HG03354 (cell line): ENCODE results near the gene SF3A1.

Experiments
- ATAC-seq: cut with Tn5 transposase; IDR thresholded peaks from one replicate; pipeline ENCODE4 v1.9.1; 2021; ENCODE audit warnings: mild to moderate bottlenecking; ENCODE audit not compliant: unreplicated experiment, poor library complexity, severe bottlenecking

SF3A1 gene

DNA sequence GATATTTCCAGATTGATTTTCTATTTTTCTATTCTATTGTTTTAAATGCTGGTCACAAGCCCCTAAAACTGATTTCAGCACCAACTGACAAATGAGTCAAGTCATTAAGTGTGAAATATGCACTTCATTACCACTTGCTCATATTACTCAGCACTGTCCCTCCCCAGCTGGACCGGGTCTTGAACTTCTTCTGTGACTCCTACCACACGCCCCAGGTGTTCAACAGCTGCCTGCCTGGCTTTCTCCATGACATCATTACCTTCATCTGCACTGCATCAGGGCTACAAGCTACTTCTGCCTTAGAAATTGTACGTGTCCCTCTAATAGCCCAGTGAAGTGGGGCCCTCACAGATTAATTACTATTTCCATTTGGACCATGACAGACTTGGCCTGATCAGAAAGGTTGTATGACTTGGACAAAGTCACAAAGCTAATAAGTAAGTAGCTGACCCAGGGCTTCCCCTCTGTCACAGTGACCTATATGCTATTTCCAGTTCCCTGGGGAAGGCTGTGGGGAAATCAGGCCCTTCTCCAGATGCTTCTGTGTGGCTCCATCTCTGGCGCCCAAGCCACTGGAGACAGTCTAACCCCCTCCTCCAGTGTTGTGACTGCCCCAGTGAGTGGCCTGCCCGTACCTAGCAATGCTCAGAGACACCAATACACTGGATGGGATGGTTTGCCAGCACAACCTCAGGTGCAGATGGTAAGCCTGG, 48.0 kb downstream of the SF3A1 start:
- ATAC-seq, result peak; percentile 47

DNA sequence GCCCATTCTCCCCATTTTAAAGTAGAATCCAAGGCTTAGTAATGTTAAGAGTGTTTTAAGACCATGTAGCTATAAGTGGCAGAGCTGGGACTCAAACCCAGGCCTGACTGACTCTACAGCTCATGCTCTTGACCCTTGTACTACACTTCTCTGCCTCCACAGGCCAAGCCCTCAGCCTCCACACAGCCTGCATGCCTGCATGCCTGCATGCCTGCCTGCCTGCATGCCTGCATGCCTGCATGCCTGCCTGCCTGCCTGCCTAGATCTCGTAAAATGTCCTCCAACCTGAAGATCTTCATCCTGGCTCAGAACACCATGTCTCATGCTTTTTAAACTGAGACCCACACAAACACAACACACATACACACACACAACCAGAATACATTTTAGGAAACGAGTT, 48.6 kb downstream of the SF3A1 start:
- ATAC-seq, result no peak

GRCh38 chr22:30307041-30307574, 49.6 kb downstream of the SF3A1 start:
- ATAC-seq, result no peak

DNA sequence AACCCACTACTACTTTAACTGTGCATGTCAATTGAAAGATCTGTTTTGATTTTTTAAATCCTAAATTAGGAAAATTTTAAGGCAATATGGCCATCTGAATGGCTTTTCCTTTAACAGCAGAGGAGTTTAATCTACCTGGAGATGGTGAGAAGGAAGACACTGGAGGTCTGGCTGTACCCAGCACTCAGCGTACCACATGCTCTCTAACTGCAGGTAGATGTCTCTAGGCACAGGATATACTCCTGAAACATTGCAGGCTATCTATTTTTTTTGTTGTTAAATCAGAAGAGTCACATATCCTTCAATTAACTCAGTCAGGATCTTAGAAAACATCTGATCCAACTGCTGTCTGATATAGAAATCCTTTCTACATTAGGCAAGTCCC, 50.1 kb downstream of the SF3A1 start:
- no peak for ATAC-seq

DNA sequence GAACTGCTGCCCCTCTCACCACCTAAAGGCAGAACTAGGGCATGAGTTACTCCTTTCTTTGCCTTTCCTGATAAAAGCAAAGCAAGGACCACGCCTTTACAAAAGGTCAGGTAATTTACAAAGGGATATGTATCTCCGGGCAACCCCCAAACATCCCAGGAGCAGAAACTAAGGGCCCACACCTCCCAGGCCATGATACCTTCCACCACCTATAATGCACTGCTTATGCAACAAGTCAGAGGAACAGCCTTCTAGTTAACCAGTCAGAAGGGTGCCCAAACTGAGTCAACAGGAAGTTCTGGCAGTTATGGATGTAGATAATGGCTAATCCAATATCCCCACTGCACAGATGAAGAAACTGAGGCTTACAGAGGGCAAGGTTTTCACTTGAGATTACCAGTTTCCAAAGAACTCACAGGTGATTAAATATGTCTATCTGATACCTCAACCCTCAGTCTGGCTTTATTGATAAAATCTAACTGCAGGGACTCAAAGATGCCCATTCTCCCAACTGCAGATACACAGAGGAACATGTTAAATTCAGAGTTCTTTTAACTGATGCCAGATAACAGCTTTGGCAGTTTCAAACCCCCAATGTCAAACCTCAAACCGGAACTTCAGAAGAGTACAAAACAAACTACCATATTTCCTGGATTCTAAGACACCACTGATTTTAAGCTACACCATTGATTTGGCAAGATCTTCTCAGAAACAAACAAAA, 50.6 kb downstream of the SF3A1 start:
- no peak for ATAC-seq

GRCh38 chr22:30305519-30305905, 51.2 kb downstream of the SF3A1 start:
- peak; percentile 29 for ATAC-seq

GRCh38 chr22:30304495-30305244, 52.0 kb downstream of the SF3A1 start:
- no peak for ATAC-seq

DNA sequence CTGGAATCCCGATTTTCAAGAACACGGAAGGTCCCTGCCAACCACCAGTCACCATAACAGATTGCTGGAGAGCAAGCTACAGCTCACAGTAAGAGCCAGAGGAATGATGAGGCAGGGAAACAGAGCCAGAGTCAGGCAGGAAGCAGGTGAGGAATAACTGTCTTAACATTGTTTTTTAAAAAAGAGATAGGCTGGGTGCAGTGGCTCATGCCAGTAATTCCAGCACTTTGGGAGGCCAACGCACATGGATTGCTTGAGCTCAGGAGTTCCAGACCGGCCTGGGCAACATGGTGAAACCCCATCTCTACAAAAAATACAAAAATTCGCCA, 53.9 kb downstream of the SF3A1 start:
- no peak for ATAC-seq

- no peak for ATAC-seq
Measured at GRCh38 chr22:30301995-30302809, 54.5 kb downstream of the SF3A1 start.

DNA sequence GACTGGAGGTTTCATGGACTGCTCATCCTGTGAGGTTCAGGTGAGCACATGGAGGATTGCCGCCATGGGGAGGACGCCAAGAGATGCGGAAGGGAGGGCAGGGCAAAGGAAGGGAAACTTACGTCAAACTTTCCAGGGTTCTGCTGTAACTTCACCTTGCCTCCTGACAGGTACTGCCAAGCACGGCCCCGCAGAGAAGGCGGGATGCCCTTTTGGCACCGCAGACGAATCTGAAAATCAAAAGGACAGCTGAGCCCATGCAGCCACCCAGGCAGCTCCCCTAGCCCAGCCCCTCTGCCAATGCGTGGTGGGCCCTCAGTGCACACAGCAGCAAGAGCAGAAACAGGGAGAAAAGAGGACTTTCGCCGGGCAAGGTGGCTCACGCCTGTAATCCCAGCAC, 57.4 kb downstream of the SF3A1 start:
- ATAC-seq, result no peak

- no peak for ATAC-seq
Measured at GRCh38 chr22:30297991-30298701, 58.5 kb downstream of the SF3A1 start.

DNA sequence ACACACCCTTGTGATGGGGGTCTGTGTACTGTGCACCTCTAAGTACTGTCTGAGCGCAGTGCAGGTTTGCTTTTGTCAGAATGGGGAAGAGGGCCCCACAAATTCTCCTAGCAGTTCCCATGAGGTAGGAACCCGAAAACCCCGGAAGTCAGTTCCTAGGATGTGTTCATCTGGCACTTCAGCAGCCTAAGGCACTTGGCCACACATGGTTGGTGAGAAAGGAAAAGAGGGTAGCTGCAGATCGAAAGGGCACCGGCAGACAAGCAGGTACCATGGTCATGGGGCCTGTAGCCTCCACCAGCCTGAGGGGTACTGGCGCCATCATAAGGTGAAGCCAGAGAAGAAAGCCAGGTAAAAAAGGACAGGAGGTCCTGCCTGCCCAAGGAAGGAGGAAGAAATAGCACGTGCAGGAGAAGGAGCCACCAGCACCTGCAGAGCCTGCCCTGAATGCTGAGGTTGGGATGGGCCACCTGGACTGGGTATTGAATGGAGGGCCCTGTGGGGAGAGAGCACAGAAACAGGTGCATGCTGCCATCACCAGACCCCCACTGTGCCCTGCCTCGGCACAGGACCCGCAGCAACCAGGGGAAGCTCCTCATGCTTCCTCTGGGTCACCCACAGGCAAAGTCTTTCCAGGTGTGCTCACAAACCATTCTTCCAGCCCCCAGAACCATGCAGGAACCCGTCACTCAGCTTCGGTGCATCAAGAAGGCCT, 59.3 kb downstream of the SF3A1 start:
- no peak for ATAC-seq

DNA sequence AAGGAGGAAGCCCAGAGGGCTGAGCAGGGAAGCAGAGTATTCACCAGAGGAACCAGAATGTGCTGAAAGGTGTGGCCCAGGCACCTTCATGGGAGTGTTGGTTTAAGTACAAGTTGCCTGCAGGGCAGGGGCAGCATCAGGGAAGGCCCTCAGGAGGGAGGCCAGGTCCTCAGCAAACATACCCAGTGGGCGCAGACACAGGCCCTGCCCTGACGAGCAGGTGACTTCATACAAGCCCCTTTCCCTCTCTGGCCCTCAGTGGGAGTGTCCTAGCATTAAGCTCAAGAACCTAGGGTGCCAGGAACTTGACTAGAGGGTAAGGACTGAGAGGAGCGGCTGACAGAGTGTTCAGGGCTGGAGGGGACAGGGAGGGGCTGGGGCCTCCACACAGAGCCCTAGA, 59.9 kb downstream of the SF3A1 start:
- ATAC-seq, result no peak

- no peak for ATAC-seq
Measured at GRCh38 chr22:30296324-30296723, 60.4 kb downstream of the SF3A1 start.

- no peak for ATAC-seq
Measured at GRCh38 chr22:30295576-30295975, 61.1 kb downstream of the SF3A1 start.

DNA sequence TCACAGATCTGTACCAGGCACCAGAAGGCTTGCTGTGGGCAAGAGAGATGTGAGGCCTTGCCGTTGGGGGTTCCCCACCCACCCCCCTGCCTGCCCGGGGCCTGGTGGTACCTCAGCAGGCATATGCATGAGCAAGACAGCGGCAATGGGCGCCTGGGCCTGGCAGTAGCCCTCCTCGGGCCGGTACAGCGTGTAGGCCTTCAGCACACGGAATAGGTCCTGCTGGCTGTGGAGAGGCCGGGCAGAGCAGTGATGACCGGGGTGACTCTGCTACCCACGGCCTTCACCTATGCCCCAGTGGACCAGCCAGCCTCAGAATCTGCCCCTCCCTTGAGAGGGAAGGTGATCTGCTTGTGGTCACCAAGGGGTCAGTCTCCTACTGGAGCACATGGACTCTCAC, 61.9 kb downstream of the SF3A1 start:
- no peak for ATAC-seq

DNA sequence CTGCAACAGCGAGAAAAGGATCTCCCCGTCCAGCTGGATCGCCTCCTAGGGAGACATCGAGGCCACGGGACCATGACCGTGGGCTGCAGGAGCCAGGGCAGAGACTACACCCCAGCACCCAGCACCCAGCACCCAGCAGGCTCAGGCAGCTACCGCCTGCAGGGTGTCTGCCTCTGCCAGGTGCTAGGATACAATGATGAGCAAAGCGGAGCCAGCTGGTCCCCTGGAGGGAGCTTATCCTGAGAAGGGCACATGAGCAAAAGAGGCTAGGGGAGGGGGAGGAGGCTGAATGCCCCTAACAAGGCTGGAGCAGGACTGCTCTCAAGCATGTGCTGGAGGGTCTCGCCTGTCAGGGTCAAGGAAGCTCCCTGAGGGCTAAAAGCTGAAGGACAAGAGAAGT, 62.6 kb downstream of the SF3A1 start:
- no peak for ATAC-seq

GRCh38 chr22:30293026-30293425, 63.7 kb downstream of the SF3A1 start:
- ATAC-seq, result no peak
